ENCODE results near the gene JPT1.

JPT1 gene

GRCh38 chr17:75181110-75181509 lies 26.8 kb upstream of the JPT1 start:
- H3K27ac ChIP-seq (replicated peaks) = peak overlapping the region; percentile 95
- TF ChIP-seq GABPA (IDR thresholded peaks at IDR 0.05; ENCODE audit: low read depth) = no peak
- no peak for TF ChIP-seq SPI1 (IDR thresholded peaks at IDR 0.05; ENCODE audit: borderline replicate concordance, low read depth)
- TF ChIP-seq POLR2AphosphoS5 (IDR thresholded peaks at IDR 0.05; ENCODE audit: low read depth) = no peak
- TF ChIP-seq CTCF (IDR thresholded peaks at IDR 0.05; ENCODE audit: insufficient read depth, low read length) = no peak
- TF ChIP-seq REST (IDR thresholded peaks at IDR 0.05; ENCODE audit: insufficient replicate concordance, low read depth) = no peak
- peak overlapping the region; percentile 92 for H3K4me3 ChIP-seq (replicated peaks; ENCODE audit: insufficient read depth, low read length)
- H3K27me3 ChIP-seq (ENCODE audit: insufficient read depth, poor library complexity, severe bottlenecking) = no peaks in the 10 kb centered on the region
- no peak for DNase-seq (ENCODE audit: low read depth in 1 of 2, low spot score in 1 of 2)

GRCh38 chr17:75178453-75178852 lies 24.1 kb upstream of the JPT1 start:
- Histone ChIP-seq H3K4me3 (replicated peaks; ENCODE audit: insufficient read depth, low read length) (no peak overlapping the region), H3K27me3 (ENCODE audit: insufficient read depth, poor library complexity, severe bottlenecking) (no peaks in the 10 kb centered on the region), H3K27ac (replicated peaks) (no peak overlapping the region)
- TF ChIP-seq GABPA (IDR thresholded peaks at IDR 0.05; ENCODE audit: low read depth) = no peak
- no peak for TF ChIP-seq REST (IDR thresholded peaks at IDR 0.05; ENCODE audit: insufficient replicate concordance, low read depth)
- no peak for TF ChIP-seq CTCF (IDR thresholded peaks at IDR 0.05; ENCODE audit: insufficient read depth, low read length)
- no peak; the same call in 1 of the 2 replicates for TF ChIP-seq POLR2AphosphoS5 (IDR thresholded peaks at IDR 0.05; ENCODE audit: low read depth)
- no peak for TF ChIP-seq SPI1 (IDR thresholded peaks at IDR 0.05; ENCODE audit: borderline replicate concordance, low read depth)
- no peak for DNase-seq (ENCODE audit: low read depth in 1 of 2, low spot score in 1 of 2)

- TF ChIP-seq GABPA (IDR thresholded peaks at IDR 0.05; ENCODE audit: low read depth) (no peak), CTCF (IDR thresholded peaks at IDR 0.05; ENCODE audit: insufficient read depth, low read length) (no peak), SPI1 (IDR thresholded peaks at IDR 0.05; ENCODE audit: borderline replicate concordance, low read depth) (no peak), POLR2AphosphoS5 (IDR thresholded peaks at IDR 0.05; ENCODE audit: low read depth) (no peak), REST (IDR thresholded peaks at IDR 0.05; ENCODE audit: insufficient replicate concordance, low read depth) (no peak)
- Histone ChIP-seq H3K4me3 (replicated peaks; ENCODE audit: insufficient read depth, low read length) (no peak overlapping the region), H3K27me3 (ENCODE audit: insufficient read depth, poor library complexity, severe bottlenecking) (no peaks in the 10 kb centered on the region), H3K27ac (replicated peaks) (no peak overlapping the region)
- no peak for DNase-seq (ENCODE audit: low read depth in 1 of 2, low spot score in 1 of 2)
Observed at GRCh38 chr17:75176625-75177024, 22.3 kb upstream of the JPT1 start.
